Measurements from ENCODE around the gene OTUD3.

Gene OTUD3

GRCh38 chr1:19941206-19941568 is 59.0 kb downstream of the OTUD3 start:
- Histone ChIP-seq H2BK120ac (ENCODE audit: low read depth, low read length) (no peak overlapping the region), H3K4ac (ENCODE audit: low read length) (no peak overlapping the region), H3K36me3 (replicated peaks in 1 of 2; ENCODE audit: control insufficient read depth in 2 of 2, insufficient read depth in 2 of 2, low read length in 2 of 2) (no peaks in the 10 kb centered on the region), H3K18ac (ENCODE audit: low read length) (no peak overlapping the region), H3K23ac (ENCODE audit: low read depth, low read length, poor library complexity) (no peak overlapping the region), H3K9me3 (replicated peaks in 1 of 2; ENCODE audit: control insufficient read depth in 2 of 2, insufficient read depth in 1 of 2, low read depth in 1 of 2, low read length in 2 of 2) (no peaks in the 10 kb centered on the region), H3K79me1 (ENCODE audit: low read depth, low read length) (no peaks in the 10 kb centered on the region), H2AFZ (ENCODE audit: low read length) (no peak overlapping the region), H3K27me3 (ENCODE audit: control insufficient read depth in 3 of 3, insufficient read depth in 3 of 3, low read depth in 1 of 3, low read length in 3 of 3) (no peaks in the 10 kb centered on the region), H3K27ac (replicated peaks; ENCODE audit: low read length) (no peak overlapping the region), H2BK15ac (ENCODE audit: low read length) (no peak overlapping the region), H2BK12ac (ENCODE audit: low read length) (no peak overlapping the region), H3K14ac (ENCODE audit: low read length) (no peak overlapping the region), H3K4me1 (ENCODE audit: control insufficient read depth in 2 of 2, insufficient read depth in 1 of 2, low read depth in 1 of 2, low read length in 2 of 2) (peaks cover 0 to 2% of the 10 kb centered on the region in 2 donors), H4K8ac (ENCODE audit: low read depth, low read length) (no peak overlapping the region), H3K4me3 (ENCODE audit: low read length in 2 of 2) (no peak overlapping the region), H3K9ac (ENCODE audit: low read depth, low read length, poor library complexity) (no peak overlapping the region), H2AK5ac (ENCODE audit: low read depth, low read length) (no peak overlapping the region), H4K91ac (ENCODE audit: low read depth, low read length, poor library complexity) (no peak overlapping the region), H2BK5ac (ENCODE audit: low read length) (no peak overlapping the region), H3K4me2 (ENCODE audit: insufficient read depth, low read length, poor library complexity, severe bottlenecking) (no peak overlapping the region)
- no peak for DNase-seq (ENCODE audit: low spot score)
- WGBS, 2 donors (ENCODE audit: extremely low coverage in 2 of 2, insufficient read length in 2 of 2, insufficient replicate concordance in 1 of 2): no CpG with 5 or more reads among the region's 3 CpGs

GRCh38 chr1:19942088-19942487 is 59.9 kb downstream of the OTUD3 start:
- Histone ChIP-seq H3K4me3 (ENCODE audit: low read length in 2 of 2) (no peak overlapping the region), H3K4me1 (ENCODE audit: control insufficient read depth in 2 of 2, insufficient read depth in 1 of 2, low read depth in 1 of 2, low read length in 2 of 2) (peaks cover 0 to 2% of the 10 kb centered on the region in 2 donors), H3K9ac (ENCODE audit: low read depth, low read length, poor library complexity) (no peak overlapping the region), H3K79me1 (ENCODE audit: low read depth, low read length) (no peaks in the 10 kb centered on the region), H3K23ac (ENCODE audit: low read depth, low read length, poor library complexity) (no peak overlapping the region), H4K8ac (ENCODE audit: low read depth, low read length) (no peak overlapping the region), H3K4ac (ENCODE audit: low read length) (no peak overlapping the region), H2BK5ac (ENCODE audit: low read length) (no peak overlapping the region), H2AK5ac (ENCODE audit: low read depth, low read length) (no peak overlapping the region), H2AFZ (ENCODE audit: low read length) (no peak overlapping the region), H3K36me3 (replicated peaks in 1 of 2; ENCODE audit: control insufficient read depth in 2 of 2, insufficient read depth in 2 of 2, low read length in 2 of 2) (no peaks in the 10 kb centered on the region), H3K14ac (ENCODE audit: low read length) (no peak overlapping the region), H3K27me3 (ENCODE audit: control insufficient read depth in 3 of 3, insufficient read depth in 3 of 3, low read depth in 1 of 3, low read length in 3 of 3) (no peaks in the 10 kb centered on the region), H2BK15ac (ENCODE audit: low read length) (no peak overlapping the region), H3K18ac (ENCODE audit: low read length) (no peak overlapping the region), H3K9me3 (replicated peaks in 1 of 2; ENCODE audit: control insufficient read depth in 2 of 2, insufficient read depth in 1 of 2, low read depth in 1 of 2, low read length in 2 of 2) (no peaks in the 10 kb centered on the region), H3K27ac (replicated peaks; ENCODE audit: low read length) (no peak overlapping the region), H2BK12ac (ENCODE audit: low read length) (no peak overlapping the region), H2BK120ac (ENCODE audit: low read depth, low read length) (no peak overlapping the region), H4K91ac (ENCODE audit: low read depth, low read length, poor library complexity) (no peak overlapping the region), H3K4me2 (ENCODE audit: insufficient read depth, low read length, poor library complexity, severe bottlenecking) (no peak overlapping the region)
- DNase-seq (ENCODE audit: low spot score): no peak
- no CpG with 5 or more reads among the region's 3 CpGs for WGBS, 2 donors (ENCODE audit: extremely low coverage in 2 of 2, insufficient read length in 2 of 2, insufficient replicate concordance in 1 of 2)

GRCh38 chr1:19942657-19943056 is 60.5 kb downstream of the OTUD3 start:
- Histone ChIP-seq H3K4me1 (ENCODE audit: control insufficient read depth in 2 of 2, insufficient read depth in 1 of 2, low read depth in 1 of 2, low read length in 2 of 2) (peaks cover 0 to 2% of the 10 kb centered on the region in 2 donors), H4K8ac (ENCODE audit: low read depth, low read length) (no peak overlapping the region), H3K18ac (ENCODE audit: low read length) (no peak overlapping the region), H3K27ac (replicated peaks; ENCODE audit: low read length) (no peak overlapping the region), H3K9me3 (replicated peaks in 1 of 2; ENCODE audit: control insufficient read depth in 2 of 2, insufficient read depth in 1 of 2, low read depth in 1 of 2, low read length in 2 of 2) (no peaks in the 10 kb centered on the region), H3K79me1 (ENCODE audit: low read depth, low read length) (no peaks in the 10 kb centered on the region), H2BK15ac (ENCODE audit: low read length) (no peak overlapping the region), H3K4ac (ENCODE audit: low read length) (no peak overlapping the region), H2AK5ac (ENCODE audit: low read depth, low read length) (no peak overlapping the region), H2BK120ac (ENCODE audit: low read depth, low read length) (no peak overlapping the region), H3K4me3 (ENCODE audit: low read length in 2 of 2) (no peak overlapping the region), H2AFZ (ENCODE audit: low read length) (no peak overlapping the region), H3K27me3 (ENCODE audit: control insufficient read depth in 3 of 3, insufficient read depth in 3 of 3, low read depth in 1 of 3, low read length in 3 of 3) (no peaks in the 10 kb centered on the region), H3K36me3 (replicated peaks in 1 of 2; ENCODE audit: control insufficient read depth in 2 of 2, insufficient read depth in 2 of 2, low read length in 2 of 2) (no peaks in the 10 kb centered on the region), H3K4me2 (ENCODE audit: insufficient read depth, low read length, poor library complexity, severe bottlenecking) (no peak overlapping the region), H4K91ac (ENCODE audit: low read depth, low read length, poor library complexity) (no peak overlapping the region), H2BK12ac (ENCODE audit: low read length) (no peak overlapping the region), H3K14ac (ENCODE audit: low read length) (no peak overlapping the region), H3K9ac (ENCODE audit: low read depth, low read length, poor library complexity) (no peak overlapping the region), H2BK5ac (ENCODE audit: low read length) (no peak overlapping the region), H3K23ac (ENCODE audit: low read depth, low read length, poor library complexity) (no peak overlapping the region)
- no CpG with 5 or more reads among the region's 2 CpGs for WGBS, 2 donors (ENCODE audit: extremely low coverage in 2 of 2, insufficient read length in 2 of 2, insufficient replicate concordance in 1 of 2)
- DNase-seq (ENCODE audit: low spot score): no peak

- Histone ChIP-seq H2BK15ac (ENCODE audit: low read length) (no peak overlapping the region), H3K23ac (ENCODE audit: low read depth, low read length, poor library complexity) (no peak overlapping the region), H3K9ac (ENCODE audit: low read depth, low read length, poor library complexity) (no peak overlapping the region), H2AK5ac (ENCODE audit: low read depth, low read length) (no peak overlapping the region), H4K91ac (ENCODE audit: low read depth, low read length, poor library complexity) (no peak overlapping the region), H3K4me3 (ENCODE audit: low read length in 2 of 2) (no peak overlapping the region), H3K14ac (ENCODE audit: low read length) (no peak overlapping the region), H3K4me2 (ENCODE audit: insufficient read depth, low read length, poor library complexity, severe bottlenecking) (no peak overlapping the region), H3K27ac (replicated peaks; ENCODE audit: low read length) (no peak overlapping the region), H2AFZ (ENCODE audit: low read length) (no peak overlapping the region), H3K4ac (ENCODE audit: low read length) (no peak overlapping the region), H4K8ac (ENCODE audit: low read depth, low read length) (no peak overlapping the region), H3K27me3 (ENCODE audit: control insufficient read depth in 3 of 3, insufficient read depth in 3 of 3, low read depth in 1 of 3, low read length in 3 of 3) (no peaks in the 10 kb centered on the region), H3K4me1 (ENCODE audit: control insufficient read depth in 2 of 2, insufficient read depth in 1 of 2, low read depth in 1 of 2, low read length in 2 of 2) (peaks cover 0 to 2% of the 10 kb centered on the region in 2 donors), H2BK120ac (ENCODE audit: low read depth, low read length) (no peak overlapping the region), H3K36me3 (replicated peaks in 1 of 2; ENCODE audit: control insufficient read depth in 2 of 2, insufficient read depth in 2 of 2, low read length in 2 of 2) (no peaks in the 10 kb centered on the region), H3K9me3 (replicated peaks in 1 of 2; ENCODE audit: control insufficient read depth in 2 of 2, insufficient read depth in 1 of 2, low read depth in 1 of 2, low read length in 2 of 2) (no peaks in the 10 kb centered on the region), H3K18ac (ENCODE audit: low read length) (no peak overlapping the region), H2BK5ac (ENCODE audit: low read length) (no peak overlapping the region), H3K79me1 (ENCODE audit: low read depth, low read length) (no peaks in the 10 kb centered on the region), H2BK12ac (ENCODE audit: low read length) (no peak overlapping the region)
- no peak for DNase-seq (ENCODE audit: low spot score)
- no CpG with 5 or more reads among the region's 2 CpGs for WGBS, 2 donors (ENCODE audit: extremely low coverage in 2 of 2, insufficient read length in 2 of 2, insufficient replicate concordance in 1 of 2)
Observed at GRCh38 chr1:19945914-19946313, 63.7 kb downstream of the OTUD3 start.
